Kidney (tissue), 14 donors: ENCODE measurements around the gene EIF4B. TPM values are rescaled to one million over a fixed set of nuclear protein-coding genes. Genes with fewer than 3 reads are reported as not detected.

Experiments used
- DNase-seq, 5 donors: peaks; one replicate each; pipeline ENCODE4 v3.0.0-alpha.2; 2013 to 2020
- FAIRE-seq: peaks from 2 replicates; lab custom pipeline; 2012; peaks lifted over from hg19 to GRCh38; lab: Jason Lieb, UNC
- H3K27ac ChIP-seq, 2 donors: one replicate each; pipeline ENCODE4 v1.7.0; 2013; ENCODE audit warnings: low read depth in 2 of 2, low read length in 2 of 2, inconsistent platforms in 1 of 2
- H3K27me3 ChIP-seq: one replicate; pipeline ENCODE4 v1.7.1; 2013; ENCODE audit warnings: low read length, inconsistent platforms; ENCODE audit not compliant: control insufficient read depth, insufficient read depth
- H3K36me3 ChIP-seq, 3 donors: one replicate each; pipeline versions ENCODE4 v1.7.0 to v1.7.1; 2013; ENCODE audit warnings: low read length in 3 of 3, control low read depth in 1 of 3, inconsistent platforms in 1 of 3; ENCODE audit not compliant: insufficient read depth in 3 of 3, control insufficient read depth in 2 of 3
- H3K4me1 ChIP-seq, 3 donors: one replicate each; pipeline versions ENCODE4 v1.7.0 to v1.7.1; 2013; ENCODE audit warnings: low read length in 3 of 3, inconsistent platforms in 1 of 3, low read depth in 1 of 3; ENCODE audit not compliant: control insufficient read depth in 2 of 3, insufficient read depth in 2 of 3
- H3K4me3 ChIP-seq, 3 donors: one replicate each; pipeline versions ENCODE4 v1.7.0 to v1.8.1; 2013; ENCODE audit warnings: low read length in 3 of 3, control low read depth in 1 of 3, inconsistent platforms in 1 of 3
- H3K9ac ChIP-seq, 3 donors: one replicate each; pipeline versions ENCODE4 v1.7.0 to v1.7.1; 2013; ENCODE audit warnings: low read length in 3 of 3, control low read depth in 1 of 3, inconsistent platforms in 1 of 3
- H3K9me3 ChIP-seq, 3 donors: one replicate each; pipeline versions ENCODE4 v1.7.0 to v1.7.1; 2013; ENCODE audit warnings: low read length in 3 of 3, control low read depth in 1 of 3, inconsistent platforms in 1 of 3; ENCODE audit not compliant: control insufficient read depth in 2 of 3, insufficient read depth in 1 of 3
- intact Hi-C: fragments of 100-400 bp; cut with DNase I; formaldehyde crosslinking; loops from one replicate; pipeline ENCODE4 v1.11.1; 2022
- polyA plus RNA-seq: library from polyadenylated mRNA; stranded (reverse); fragments of 350-450 nt; fragmentation: Illumina TruSeq; extraction: RNeasy Lipid Tissue Mini Kit (QIAGEN cat#74804); gene quantifications from one replicate; pipeline ENCODE4 v1.2.3, GENCODE V29; 2014; ENCODE audit warnings: low read depth, low replicate concordance; ENCODE audit not compliant: insufficient read depth
- total RNA-seq: library from RNA; stranded (reverse); fragmentation: NEBNext Ultra II Directional; extraction: Animal tissue kit (Norgen Biotek cat#: 25700); gene quantifications from one replicate; pipeline ENCODE4 v1.2.1, GENCODE V29; 2021
- TF ChIP-seq, protein P1 (sequence below): IDR thresholded peaks from 3 replicates; pipeline ENCODE4 v1.5.1; 2012; ENCODE audit warnings: mild to moderate bottlenecking, moderate library complexity, borderline replicate concordance; ENCODE audit not compliant: insufficient read depth; ENCODE audit errors: extremely low read depth
- donor health status: control.
- donor health status: control.
- donor health status: control.
- donor health status: control.
- donor health status: control.
- donor health status: DM: yes; HTN: yes; CAD: no.
- donor health status: Normal renal cell carcinoma (clear cell type).

The EIF4B gene
- total and polyA plus RNA-seq, 2 donors from 2014 or later: 114 to 417 TPM

DNA sequence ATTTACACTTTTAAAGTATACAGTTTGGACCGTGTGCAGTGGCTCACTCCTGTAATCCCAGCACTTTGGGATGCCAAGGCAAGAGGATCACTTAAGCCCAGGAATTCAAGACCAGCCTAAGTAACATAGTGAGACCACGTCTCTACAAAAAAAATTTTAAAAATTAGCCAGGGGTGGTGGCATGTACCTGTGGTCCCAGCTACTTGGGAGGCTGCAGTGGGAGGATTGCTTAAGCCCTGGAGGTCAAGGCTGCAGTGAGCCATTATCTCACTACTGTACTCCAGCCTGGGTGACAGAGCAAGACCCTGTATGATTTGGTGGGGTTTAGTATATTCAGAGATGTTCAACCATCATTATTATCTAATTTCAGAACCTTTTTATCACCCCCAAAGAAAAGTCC, 4.7 kb downstream of the EIF4B start:
- DNase-seq: no peak
- no peak overlapping the region for H3K27ac ChIP-seq
- FAIRE-seq: no peak
- intact Hi-C loops: no loop called here
- TF ChIP-seq, protein P1, sequence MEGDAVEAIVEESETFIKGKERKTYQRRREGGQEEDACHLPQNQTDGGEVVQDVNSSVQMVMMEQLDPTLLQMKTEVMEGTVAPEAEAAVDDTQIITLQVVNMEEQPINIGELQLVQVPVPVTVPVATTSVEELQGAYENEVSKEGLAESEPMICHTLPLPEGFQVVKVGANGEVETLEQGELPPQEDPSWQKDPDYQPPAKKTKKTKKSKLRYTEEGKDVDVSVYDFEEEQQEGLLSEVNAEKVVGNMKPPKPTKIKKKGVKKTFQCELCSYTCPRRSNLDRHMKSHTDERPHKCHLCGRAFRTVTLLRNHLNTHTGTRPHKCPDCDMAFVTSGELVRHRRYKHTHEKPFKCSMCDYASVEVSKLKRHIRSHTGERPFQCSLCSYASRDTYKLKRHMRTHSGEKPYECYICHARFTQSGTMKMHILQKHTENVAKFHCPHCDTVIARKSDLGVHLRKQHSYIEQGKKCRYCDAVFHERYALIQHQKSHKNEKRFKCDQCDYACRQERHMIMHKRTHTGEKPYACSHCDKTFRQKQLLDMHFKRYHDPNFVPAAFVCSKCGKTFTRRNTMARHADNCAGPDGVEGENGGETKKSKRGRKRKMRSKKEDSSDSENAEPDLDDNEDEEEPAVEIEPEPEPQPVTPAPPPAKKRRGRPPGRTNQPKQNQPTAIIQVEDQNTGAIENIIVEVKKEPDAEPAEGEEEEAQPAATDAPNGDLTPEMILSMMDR: no peak
- H3K4me1 ChIP-seq: peaks cover 5 to 27% (median 21%) of the 10 kb centered on the region in 3 donors
- H3K9me3 ChIP-seq: no peaks in the 10 kb centered on the region
- no peak overlapping the region for H3K9ac ChIP-seq
- no peaks in the 10 kb centered on the region for H3K27me3 ChIP-seq
- H3K36me3 ChIP-seq: no peaks in the 10 kb centered on the region
- no peak overlapping the region for H3K4me3 ChIP-seq

DNA sequence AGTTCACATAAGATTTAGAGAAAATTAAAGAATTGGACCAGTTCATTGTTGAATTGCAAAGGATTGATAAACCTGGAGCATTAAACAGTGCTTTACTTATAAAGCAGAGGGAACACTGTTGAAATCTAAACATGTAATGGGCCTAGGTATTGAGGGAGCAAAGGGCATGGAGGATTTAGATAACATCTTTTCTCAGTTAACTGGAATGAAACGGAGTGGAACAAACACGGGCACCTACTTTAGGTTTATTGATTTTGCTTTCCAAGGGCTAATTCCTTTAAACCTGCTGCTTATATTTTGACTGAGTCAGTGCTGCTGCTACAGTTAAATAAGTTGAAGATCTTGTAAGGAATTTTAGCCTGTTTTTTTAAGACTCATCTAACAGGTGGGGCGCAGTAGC, 5.6 kb downstream of the EIF4B start:
- Histone ChIP-seq H3K36me3 (no peaks in the 10 kb centered on the region), H3K4me1 (peaks cover 5 to 25% (median 21%) of the 10 kb centered on the region in 3 donors), H3K9ac (no peak overlapping the region), H3K9me3 (no peaks in the 10 kb centered on the region), H3K27me3 (no peaks in the 10 kb centered on the region), H3K27ac (no peak overlapping the region), H3K4me3 (no peak overlapping the region)
- intact Hi-C loops: no loop called here
- DNase-seq (no peak), FAIRE-seq (no peak)
- TF ChIP-seq, protein P1: no peak

DNA sequence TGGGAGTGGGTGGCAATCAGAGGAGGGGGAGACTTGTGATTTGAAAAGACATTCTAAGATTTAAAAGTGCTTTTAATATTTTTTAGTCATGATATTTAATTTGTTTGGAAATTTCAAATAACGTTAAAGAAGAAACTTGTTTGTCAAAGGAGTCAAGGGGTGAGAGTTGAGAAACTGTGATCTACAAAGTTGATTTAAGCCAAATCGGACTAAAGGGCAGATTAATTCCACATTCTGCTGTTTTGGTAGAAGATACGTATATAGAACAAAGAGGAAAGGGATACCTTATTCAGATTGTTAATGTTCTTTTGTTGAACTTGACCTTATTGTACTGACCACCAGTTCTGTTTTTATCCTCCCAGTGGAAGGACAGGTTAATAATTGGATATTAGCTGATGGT, 6.7 kb downstream of the EIF4B start:
- Histone ChIP-seq H3K36me3 (peaks cover 0 to under 1% (median 0%) of the 10 kb centered on the region in 3 donors), H3K4me1 (peaks cover 0 to 17% (median 12%) of the 10 kb centered on the region in 3 donors), H3K27ac (no peak overlapping the region), H3K27me3 (no peaks in the 10 kb centered on the region), H3K9me3 (no peaks in the 10 kb centered on the region), H3K9ac (no peak overlapping the region), H3K4me3 (no peak overlapping the region)
- DNase-seq: no peak
- no peak for FAIRE-seq
- TF ChIP-seq, protein P1: no peak
- intact Hi-C loops: no loop called here

DNA sequence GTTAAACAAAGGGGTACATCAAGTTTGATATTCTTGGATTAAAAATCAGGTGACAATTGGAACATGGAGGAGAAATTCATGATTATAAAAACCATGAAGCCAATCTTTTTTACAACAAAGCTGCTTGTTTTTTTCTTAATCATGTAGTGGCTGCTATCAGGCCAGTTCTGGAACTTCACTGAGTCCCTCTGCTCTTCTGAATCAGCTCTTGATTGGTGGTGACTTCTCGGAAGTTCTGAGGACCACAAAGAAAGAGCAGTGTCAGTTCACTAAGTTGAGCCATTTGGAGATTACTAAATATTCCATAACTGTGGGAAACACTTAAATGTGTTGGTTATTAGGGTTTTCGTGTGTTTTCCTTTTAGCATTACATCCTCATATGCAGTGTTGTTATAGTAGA, 8.5 kb downstream of the EIF4B start:
- TF ChIP-seq, protein P1: no peak
- H3K9ac ChIP-seq: no peak overlapping the region
- H3K36me3 ChIP-seq: peaks cover 4 to 10% (median 8%) of the 10 kb centered on the region in 3 donors
- no peak for DNase-seq
- peaks cover 0 to 10% (median 8%) of the 10 kb centered on the region in 3 donors for H3K4me1 ChIP-seq
- FAIRE-seq: no peak
- H3K9me3 ChIP-seq: no peaks in the 10 kb centered on the region
- H3K27me3 ChIP-seq: no peaks in the 10 kb centered on the region
- H3K4me3 ChIP-seq: no peak overlapping the region
- no peak overlapping the region for H3K27ac ChIP-seq
- intact Hi-C loops: no loop called here
